ENCODE measurements around the gene PIGV. TPM values are rescaled to one million over a fixed set of nuclear protein-coding genes. Genes with fewer than 3 reads are reported as not detected.
"Not testable (repeated sequence)": the region's sequence is repeated elsewhere in the genome, so short reads cannot be mapped to it uniquely, and the experiment has no call there.

PIGV gene
- total RNA-seq, 4 donors from 2014 or later = 11.8 to 15.2 (median 13.7) TPM

DNA sequence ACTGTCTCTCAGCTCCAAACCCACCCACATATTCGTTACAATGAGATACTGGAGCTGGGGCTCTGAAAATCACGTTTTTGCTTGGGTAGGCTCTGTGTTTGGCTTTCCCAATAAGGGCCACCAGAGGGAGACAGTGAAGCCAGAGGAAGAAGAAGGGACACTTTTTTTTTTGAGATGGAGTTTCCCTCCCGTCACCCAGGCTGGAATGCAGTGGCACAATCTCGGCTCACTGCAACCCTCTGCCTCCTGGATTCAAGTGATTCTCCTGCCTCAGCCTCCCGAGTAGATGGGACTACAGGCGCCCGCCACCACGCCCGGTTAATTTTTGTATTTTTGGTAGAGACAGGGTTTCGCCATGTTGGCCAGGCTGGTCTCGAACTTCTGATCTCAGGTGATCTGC, 22.4 kb downstream of the PIGV start:
- WGBS = 57% methylated on average over 11 of the region's 11 CpGs
- TF ChIP-seq, protein P1, sequence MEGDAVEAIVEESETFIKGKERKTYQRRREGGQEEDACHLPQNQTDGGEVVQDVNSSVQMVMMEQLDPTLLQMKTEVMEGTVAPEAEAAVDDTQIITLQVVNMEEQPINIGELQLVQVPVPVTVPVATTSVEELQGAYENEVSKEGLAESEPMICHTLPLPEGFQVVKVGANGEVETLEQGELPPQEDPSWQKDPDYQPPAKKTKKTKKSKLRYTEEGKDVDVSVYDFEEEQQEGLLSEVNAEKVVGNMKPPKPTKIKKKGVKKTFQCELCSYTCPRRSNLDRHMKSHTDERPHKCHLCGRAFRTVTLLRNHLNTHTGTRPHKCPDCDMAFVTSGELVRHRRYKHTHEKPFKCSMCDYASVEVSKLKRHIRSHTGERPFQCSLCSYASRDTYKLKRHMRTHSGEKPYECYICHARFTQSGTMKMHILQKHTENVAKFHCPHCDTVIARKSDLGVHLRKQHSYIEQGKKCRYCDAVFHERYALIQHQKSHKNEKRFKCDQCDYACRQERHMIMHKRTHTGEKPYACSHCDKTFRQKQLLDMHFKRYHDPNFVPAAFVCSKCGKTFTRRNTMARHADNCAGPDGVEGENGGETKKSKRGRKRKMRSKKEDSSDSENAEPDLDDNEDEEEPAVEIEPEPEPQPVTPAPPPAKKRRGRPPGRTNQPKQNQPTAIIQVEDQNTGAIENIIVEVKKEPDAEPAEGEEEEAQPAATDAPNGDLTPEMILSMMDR (IDR thresholded peaks at IDR 0.05) = peak; percentile 62 to 75 (median 63)
- TF ChIP-seq POLR2AphosphoS5 (IDR thresholded peaks at IDR 0.05) = peak in 1 of 2 donors; percentile 3
- H3K36me3 ChIP-seq; DNase-seq (ENCODE audit: extremely low spot score); H3K27ac ChIP-seq (replicated peaks in 1 of 4); H3K27me3 ChIP-seq; H3K9me3 ChIP-seq; H3K4me3 ChIP-seq; H3K4me1 ChIP-seq: not testable (repeated sequence)
- intact Hi-C loops (cut with DNase I) = loop anchor here (5.0 kb wide), 1 partner anchor 67 kb away; no protein-coding TSS in a partner anchor

DNA sequence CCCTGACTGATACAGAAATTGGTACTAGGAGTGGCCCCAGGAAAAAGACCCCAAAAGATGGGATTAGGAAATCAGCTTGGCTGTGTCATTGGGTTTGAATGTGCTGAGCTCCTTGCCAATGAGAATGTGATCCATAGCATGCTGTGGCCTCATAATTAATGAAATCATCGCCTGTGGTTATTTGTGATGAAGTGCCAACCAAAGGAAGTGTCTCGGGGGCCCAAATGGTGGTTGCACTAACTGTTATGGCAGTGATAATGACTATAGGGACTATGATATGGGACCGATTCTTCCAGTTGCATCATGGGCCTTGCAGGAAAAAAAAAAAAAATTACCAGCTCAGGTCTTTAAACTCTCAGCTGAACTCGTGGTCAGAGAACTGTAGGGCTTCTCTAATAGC, 23.3 kb downstream of the PIGV start:
- peaks cover 0 to 6% (median 2%) of the 10 kb centered on the region in 4 donors for H3K4me1 ChIP-seq
- no peaks in the 10 kb centered on the region for H3K36me3 ChIP-seq
- TF ChIP-seq, protein P1 (IDR thresholded peaks at IDR 0.05) = no peak
- TF ChIP-seq POLR2A (IDR thresholded peaks at IDR 0.05; ENCODE audit: low read depth) = no peak
- TF ChIP-seq EP300 (IDR thresholded peaks at IDR 0.05) = no peak
- no peak for TF ChIP-seq POLR2AphosphoS5 (IDR thresholded peaks at IDR 0.05)
- H3K27me3 ChIP-seq = no peaks in the 10 kb centered on the region
- 79% methylated on average over 4 of the region's 4 CpGs for WGBS
- H3K9me3 ChIP-seq = no peaks in the 10 kb centered on the region
- intact Hi-C loops (cut with DNase I) = loop anchor here (5.0 kb wide), 1 partner anchor 66 kb away; no protein-coding TSS in a partner anchor
- DNase-seq (ENCODE audit: extremely low spot score) = no peak
- H3K4me3 ChIP-seq = no peak overlapping the region
- H3K27ac ChIP-seq (replicated peaks in 1 of 4) = no peak overlapping the region

DNA sequence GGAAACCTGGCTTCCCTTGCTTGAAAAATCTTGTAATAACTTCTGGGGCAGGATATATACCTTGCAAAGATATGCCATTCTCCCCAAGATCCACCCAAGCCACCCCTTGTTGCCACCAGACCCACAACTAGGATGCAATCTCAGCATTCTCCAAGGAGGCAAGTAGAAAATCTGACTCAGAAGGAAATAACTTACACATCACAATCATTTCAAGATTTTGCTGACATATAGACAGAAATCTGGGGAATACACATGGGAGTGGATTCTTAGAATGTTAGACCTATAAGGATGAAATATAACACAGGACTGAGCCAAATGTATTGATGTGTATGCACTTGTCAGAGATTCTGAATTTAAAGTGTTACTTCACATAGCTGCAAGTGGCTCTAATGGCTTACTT, 24.0 kb downstream of the PIGV start:
- no peak overlapping the region for H3K4me3 ChIP-seq
- no peak overlapping the region for H3K27ac ChIP-seq (replicated peaks in 1 of 4)
- intact Hi-C loops (cut with DNase I) = loop anchor here (5.0 kb wide), 1 partner anchor 66 kb away; no protein-coding TSS in a partner anchor
- TF ChIP-seq, protein P1 (IDR thresholded peaks at IDR 0.05) = no peak
- TF ChIP-seq POLR2A (IDR thresholded peaks at IDR 0.05; ENCODE audit: low read depth) (no peak), EP300 (IDR thresholded peaks at IDR 0.05) (no peak), POLR2AphosphoS5 (IDR thresholded peaks at IDR 0.05) (no peak)
- no peaks in the 10 kb centered on the region for H3K9me3 ChIP-seq
- H3K4me1 ChIP-seq = peaks cover 0 to 6% (median 2%) of the 10 kb centered on the region in 4 donors
- no peaks in the 10 kb centered on the region for H3K36me3 ChIP-seq
- H3K27me3 ChIP-seq = no peaks in the 10 kb centered on the region
- no peak for DNase-seq (ENCODE audit: extremely low spot score)

DNA sequence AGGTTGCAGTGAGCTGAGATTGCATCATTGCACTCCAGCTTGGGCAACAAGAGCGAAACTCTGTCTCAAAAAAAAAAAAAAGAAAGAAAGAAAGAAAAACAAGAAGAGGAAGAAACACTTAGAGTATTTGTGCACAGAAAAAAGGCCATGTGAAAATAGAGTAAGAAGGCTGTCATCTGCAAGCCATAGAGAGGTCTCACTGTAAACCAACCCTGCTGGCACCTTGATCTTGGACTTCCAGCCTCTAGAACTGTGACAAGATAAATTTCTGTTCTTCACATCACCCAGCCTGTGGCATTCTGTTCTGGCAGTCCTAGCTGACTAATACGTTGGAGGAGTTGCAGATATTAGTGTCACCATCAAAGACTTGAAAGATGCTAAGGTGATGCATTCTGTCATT, 26.6 kb downstream of the PIGV start:
- no peaks in the 10 kb centered on the region for H3K27me3 ChIP-seq
- peaks cover 0 to 6% (median 2%) of the 10 kb centered on the region in 4 donors for H3K4me1 ChIP-seq
- TF ChIP-seq, protein P1 (IDR thresholded peaks at IDR 0.05) = no peak
- TF ChIP-seq POLR2A (IDR thresholded peaks at IDR 0.05; ENCODE audit: low read depth) (no peak), EP300 (IDR thresholded peaks at IDR 0.05) (no peak), POLR2AphosphoS5 (IDR thresholded peaks at IDR 0.05) (no peak)
- H3K9me3 ChIP-seq = no peaks in the 10 kb centered on the region
- 87% methylated on average over 2 of the region's 2 CpGs for WGBS
- H3K4me3 ChIP-seq = no peak overlapping the region
- no peak overlapping the region for H3K27ac ChIP-seq (replicated peaks in 1 of 4)
- DNase-seq (ENCODE audit: extremely low spot score) = no peak
- no peaks in the 10 kb centered on the region for H3K36me3 ChIP-seq
- intact Hi-C loops (cut with DNase I) = loop anchor here (5.0 kb wide), 1 partner anchor 63 kb away; no protein-coding TSS in a partner anchor

DNA sequence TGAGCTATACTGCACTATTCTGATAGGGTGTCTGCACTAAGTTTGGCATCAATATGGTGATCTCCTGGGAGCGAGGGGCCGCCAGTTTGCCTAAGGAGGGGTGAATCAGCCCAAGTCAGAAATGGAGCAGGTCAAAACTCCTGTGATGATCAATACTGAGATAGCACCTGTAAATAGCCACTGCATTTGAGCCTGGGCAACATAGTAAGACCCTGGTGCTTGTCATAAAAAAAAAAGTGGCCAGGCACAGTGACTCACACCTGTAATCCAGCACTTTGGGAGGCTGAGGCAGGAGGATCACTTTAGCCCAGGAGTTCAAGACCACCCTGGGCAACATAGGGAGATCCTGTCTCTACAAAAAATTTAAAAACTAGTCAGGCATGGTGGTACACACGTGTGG, 27.1 kb downstream of the PIGV start:
- Histone ChIP-seq H3K9me3 (no peaks in the 10 kb centered on the region), H3K4me1 (peaks cover 0 to 6% (median 2%) of the 10 kb centered on the region in 4 donors), H3K4me3 (no peak overlapping the region), H3K27me3 (no peaks in the 10 kb centered on the region), H3K36me3 (no peaks in the 10 kb centered on the region), H3K27ac (replicated peaks in 1 of 4) (no peak overlapping the region)
- no peak for DNase-seq (ENCODE audit: extremely low spot score)
- TF ChIP-seq POLR2AphosphoS5 (IDR thresholded peaks at IDR 0.05) = no peak
- no peak for TF ChIP-seq POLR2A (IDR thresholded peaks at IDR 0.05; ENCODE audit: low read depth)
- TF ChIP-seq, protein P1 (IDR thresholded peaks at IDR 0.05) = no peak
- no peak for TF ChIP-seq EP300 (IDR thresholded peaks at IDR 0.05)
- WGBS = 93% methylated on average over 3 of the region's 3 CpGs
- intact Hi-C loops (cut with DNase I) = loop anchor here (5.0 kb wide), 1 partner anchor 62 kb away; no protein-coding TSS in a partner anchor

Data from esophagus muscularis mucosa (tissue), 4 donors.